GM23338 (cell line): Measurements from ENCODE around the gene CDK7. TPM values are rescaled to one million over a fixed set of nuclear protein-coding genes. Genes with fewer than 3 reads are reported as not detected.

Source experiments
- ATAC-seq: fragments of 200-7000 bp; cut with Tn5 transposase; 3 replicates; pipeline ENCODE4 v1.9.1; 2020
- DNase-seq: peaks from one replicate; pipeline ENCODE4 v3.0.0-alpha.2; 2015; ENCODE audit warnings: low spot score
- H2AFZ ChIP-seq: fragments of 200-600 bp; sonication (generic); 2 replicates; pipeline ENCODE4 v1.8.0; 2016; ENCODE audit warnings: antibody characterized with exemption, mild to moderate bottlenecking, moderate library complexity
- H3F3A ChIP-seq: fragments of 200-600 bp; sonication (generic); replicated peaks from 2 replicates; pipeline ENCODE4 v1.8.0; 2017; ENCODE audit warnings: antibody characterized with exemption, mixed run types, low read depth
- H3K27ac ChIP-seq: fragments of 200-600 bp; sonication (generic); 2 replicates; pipeline ENCODE4 v1.6.1; 2016; ENCODE audit warnings: low read depth
- H3K27me3 ChIP-seq: fragments of 200-600 bp; sonication (generic); 2 replicates; pipeline ENCODE4 v1.8.0; 2016; ENCODE audit warnings: mild to moderate bottlenecking, mixed run types, moderate library complexity; ENCODE audit not compliant: insufficient read depth
- H3K36me3 ChIP-seq: fragments of 200-600 bp; sonication (generic); 2 replicates; pipeline ENCODE4 v1.8.0; 2016; ENCODE audit warnings: mild to moderate bottlenecking; ENCODE audit not compliant: insufficient read depth
- H3K4me1 ChIP-seq: fragments of 200-600 bp; sonication (generic); 2 replicates; pipeline ENCODE4 v1.8.0; 2016; ENCODE audit warnings: mild to moderate bottlenecking, moderate library complexity; ENCODE audit not compliant: insufficient read depth
- H3K4me2 ChIP-seq: fragments of 200-600 bp; sonication (generic); 2 replicates; pipeline ENCODE4 v1.7.1; 2017; ENCODE audit warnings: mixed run types
- H3K4me3 ChIP-seq: fragments of 200-600 bp; sonication (generic); 2 replicates; pipeline ENCODE4 v1.6.1; 2016; ENCODE audit warnings: mixed run types
- H3K79me2 ChIP-seq: fragments of 200-600 bp; sonication (generic); replicated peaks from 2 replicates; pipeline ENCODE4 v1.8.0; 2017; ENCODE audit warnings: mild to moderate bottlenecking; ENCODE audit not compliant: insufficient read depth
- H3K9me2 ChIP-seq: fragments of 200-600 bp; sonication (generic); 2 replicates; pipeline ENCODE4 v1.8.0; 2017; ENCODE audit not compliant: insufficient read depth
- H4K20me1 ChIP-seq: fragments of 200-600 bp; sonication (generic); replicated peaks from 2 replicates; pipeline ENCODE4 v1.8.0; 2017; ENCODE audit warnings: mild to moderate bottlenecking; ENCODE audit not compliant: insufficient read depth
- H3K27ac Mint-ChIP-seq: 2 replicates; pipeline ENCODE4 v1.8.0; 2020; ENCODE audit warnings: inconsistent platforms, mild to moderate bottlenecking, moderate library complexity, mixed read lengths
- H3K27me3 Mint-ChIP-seq: 3 replicates; pipeline ENCODE4 v1.8.0; 2022; ENCODE audit warnings: low read depth, mild to moderate bottlenecking, moderate library complexity, mixed read lengths, inconsistent platforms; ENCODE audit not compliant: insufficient read depth, poor library complexity
- H3K36me3 Mint-ChIP-seq: 3 replicates; pipeline ENCODE4 v1.8.0; 2021; ENCODE audit warnings: low read depth, mild to moderate bottlenecking, inconsistent platforms, moderate library complexity, mixed read lengths
- H3K4me1 Mint-ChIP-seq: 3 replicates; pipeline ENCODE4 v1.8.0; 2020; ENCODE audit warnings: mild to moderate bottlenecking, inconsistent platforms, mixed read lengths
- H3K4me3 Mint-ChIP-seq: 3 replicates; pipeline ENCODE4 v1.8.0; 2021; ENCODE audit warnings: moderate library complexity, mild to moderate bottlenecking, inconsistent platforms, mixed read lengths
- H3K9me3 Mint-ChIP-seq: 3 replicates; pipeline ENCODE4 v1.8.0; 2020; ENCODE audit warnings: moderate library complexity, mild to moderate bottlenecking, inconsistent platforms, mixed read lengths
- CREB1 ChIP-seq: fragments of 250-450 bp; sonication (Bioruptor Pico); IDR thresholded peaks from 2 replicates; pipeline ENCODE4 v1.5.0; 2020; ENCODE audit warnings: low read depth, mild to moderate bottlenecking, moderate library complexity
- EZH2 ChIP-seq: fragments of 200-600 bp; sonication (generic); IDR thresholded peaks from one replicate; pipeline ENCODE4 v1.8.0; 2017; ENCODE audit warnings: antibody characterized with exemption, mild to moderate bottlenecking, low read depth; ENCODE audit not compliant: unreplicated experiment
- EZH2phosphoT487 ChIP-seq: fragments of 200-600 bp; sonication (generic); IDR thresholded peaks from one replicate; pipeline ENCODE4 v1.8.1; 2018; ENCODE audit warnings: antibody characterized with exemption; ENCODE audit not compliant: unreplicated experiment
- JUNB ChIP-seq: IDR thresholded peaks from one replicate; pipeline ENCODE4 v1.6.1; 2016; ENCODE audit warnings: antibody characterized with exemption; ENCODE audit not compliant: unreplicated experiment
- NANOG ChIP-seq: IDR thresholded peaks from 2 replicates; pipeline ENCODE4 v1.6.1; 2016; ENCODE audit warnings: antibody characterized with exemption, borderline replicate concordance
- POLR2AphosphoS5 ChIP-seq: IDR thresholded peaks from 2 replicates; pipeline ENCODE4 v1.6.1; 2016; ENCODE audit warnings: antibody characterized with exemption, low read depth
- STAT1 ChIP-seq: IDR thresholded peaks from one replicate; pipeline ENCODE4 v1.6.1; 2016; ENCODE audit warnings: antibody characterized with exemption; ENCODE audit not compliant: unreplicated experiment
- ZNF114 ChIP-seq: fragments of 250-450 bp; sonication (Bioruptor Pico); IDR thresholded peaks from 2 replicates; pipeline ENCODE4 v1.5.0; 2020; ENCODE audit warnings: mild to moderate bottlenecking, moderate library complexity
- ZNF331 ChIP-seq: fragments of 250-450 bp; sonication (Bioruptor Pico); IDR thresholded peaks from 2 replicates; pipeline ENCODE4 v1.5.0; 2020; ENCODE audit warnings: low read depth, mild to moderate bottlenecking, moderate library complexity
- ZNF462 ChIP-seq: fragments of 250-450 bp; sonication (Bioruptor Pico); IDR thresholded peaks from 2 replicates; pipeline ENCODE4 v1.5.0; 2020; ENCODE audit warnings: mild to moderate bottlenecking, moderate library complexity
- polyA plus RNA-seq: library from polyadenylated mRNA; unstranded; fragments of >200 nt; fragmentation: Nextera tagmentation; extraction: Ambion mirVana; gene quantifications from 2 replicates; pipeline ENCODE4 v1.2.1, GENCODE V29; 2016
- total RNA-seq: library from RNA; depleted of rRNA; stranded (reverse); fragments of >200 nt; shearing (Covaris generic); gene quantifications from 2 replicates; pipeline ENCODE4 v1.2.3, GENCODE V29; 2014
- TF ChIP-seq, protein P1 (sequence below), 2 experiments: fragments of 200-600 bp in 1 of 2; sonication (generic) in 1 of 2; conservative IDR thresholded peaks; 2 replicates each; pipeline versions ENCODE4 v1.5.1 to v1.6.1; 2016 to 2017; ENCODE audit warnings: antibody characterized with exemption in 2 of 2, low read depth in 2 of 2, mild to moderate bottlenecking in 2 of 2, moderate library complexity in 1 of 2
- TF ChIP-seq, protein P2 (sequence below): IDR thresholded peaks from 2 replicates; pipeline ENCODE4 v1.6.1; 2016; ENCODE audit warnings: antibody characterized with exemption
- TF ChIP-seq, protein P3 (sequence below): IDR thresholded peaks from one replicate; pipeline ENCODE4 v1.6.1; 2018; ENCODE audit warnings: antibody characterized with exemption; ENCODE audit not compliant: unreplicated experiment

Gene CDK7
- total and polyA plus RNA-seq, 2 experiments from 2014 or later: 78.4 to 80.7 TPM

DNA sequence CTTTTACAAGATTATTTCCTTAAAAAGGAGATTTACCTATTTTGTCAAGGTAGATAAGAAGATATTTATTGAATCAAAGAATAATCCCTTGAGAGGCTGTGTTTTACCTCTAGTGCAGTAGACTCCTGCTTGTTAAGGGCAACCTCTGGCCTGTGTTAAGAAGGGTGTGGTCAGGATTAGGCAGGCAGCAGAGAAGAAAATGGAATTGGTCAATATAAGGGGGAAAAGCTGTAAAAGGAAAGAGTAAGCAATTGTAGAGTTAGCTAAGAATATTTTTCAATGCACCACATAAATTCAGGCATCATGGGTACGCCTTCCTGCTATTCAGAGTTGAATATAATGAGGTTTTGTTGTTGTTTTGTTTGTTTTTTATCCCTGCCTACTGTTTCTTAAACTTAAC lies 91.7 kb downstream of the CDK7 start:
- Histone ChIP-seq H3K9me2 (no peaks in the 10 kb centered on the region), H3F3A (no peaks in the 10 kb centered on the region), H3K4me1 (no peaks in the 10 kb centered on the region), H3K79me2 (no peaks in the 10 kb centered on the region), H3K27me3 (no peaks in the 10 kb centered on the region), H3K4me3 (no peak overlapping the region), H3K4me2 (no peak overlapping the region), H4K20me1 (no peaks in the 10 kb centered on the region), H3K36me3 (no peaks in the 10 kb centered on the region), H2AFZ (no peak overlapping the region), H3K27ac (no peak overlapping the region)
- Mint-ChIP-seq H3K4me3 (no peak overlapping the region), H3K36me3 (no peaks in the 10 kb centered on the region), H3K9me3 (no peaks in the 10 kb centered on the region; the same call in 2 of the 3 replicates), H3K27ac (no peak overlapping the region; the same call in 1 of the 2 replicates), H3K27me3 (no peaks in the 10 kb centered on the region), H3K4me1 (no peaks in the 10 kb centered on the region)
- no peak for DNase-seq
- no peak for TF ChIP-seq EZH2
- TF ChIP-seq, protein P1, sequence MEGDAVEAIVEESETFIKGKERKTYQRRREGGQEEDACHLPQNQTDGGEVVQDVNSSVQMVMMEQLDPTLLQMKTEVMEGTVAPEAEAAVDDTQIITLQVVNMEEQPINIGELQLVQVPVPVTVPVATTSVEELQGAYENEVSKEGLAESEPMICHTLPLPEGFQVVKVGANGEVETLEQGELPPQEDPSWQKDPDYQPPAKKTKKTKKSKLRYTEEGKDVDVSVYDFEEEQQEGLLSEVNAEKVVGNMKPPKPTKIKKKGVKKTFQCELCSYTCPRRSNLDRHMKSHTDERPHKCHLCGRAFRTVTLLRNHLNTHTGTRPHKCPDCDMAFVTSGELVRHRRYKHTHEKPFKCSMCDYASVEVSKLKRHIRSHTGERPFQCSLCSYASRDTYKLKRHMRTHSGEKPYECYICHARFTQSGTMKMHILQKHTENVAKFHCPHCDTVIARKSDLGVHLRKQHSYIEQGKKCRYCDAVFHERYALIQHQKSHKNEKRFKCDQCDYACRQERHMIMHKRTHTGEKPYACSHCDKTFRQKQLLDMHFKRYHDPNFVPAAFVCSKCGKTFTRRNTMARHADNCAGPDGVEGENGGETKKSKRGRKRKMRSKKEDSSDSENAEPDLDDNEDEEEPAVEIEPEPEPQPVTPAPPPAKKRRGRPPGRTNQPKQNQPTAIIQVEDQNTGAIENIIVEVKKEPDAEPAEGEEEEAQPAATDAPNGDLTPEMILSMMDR (conservative IDR thresholded peaks at IDR 0.05; ENCODE audit: low read depth in 2 of 2): no peak
- no peak for TF ChIP-seq CREB1 (CRISPR knock-in tag)
- TF ChIP-seq NANOG: no peak
- TF ChIP-seq STAT1: no peak
- TF ChIP-seq, protein P2, sequence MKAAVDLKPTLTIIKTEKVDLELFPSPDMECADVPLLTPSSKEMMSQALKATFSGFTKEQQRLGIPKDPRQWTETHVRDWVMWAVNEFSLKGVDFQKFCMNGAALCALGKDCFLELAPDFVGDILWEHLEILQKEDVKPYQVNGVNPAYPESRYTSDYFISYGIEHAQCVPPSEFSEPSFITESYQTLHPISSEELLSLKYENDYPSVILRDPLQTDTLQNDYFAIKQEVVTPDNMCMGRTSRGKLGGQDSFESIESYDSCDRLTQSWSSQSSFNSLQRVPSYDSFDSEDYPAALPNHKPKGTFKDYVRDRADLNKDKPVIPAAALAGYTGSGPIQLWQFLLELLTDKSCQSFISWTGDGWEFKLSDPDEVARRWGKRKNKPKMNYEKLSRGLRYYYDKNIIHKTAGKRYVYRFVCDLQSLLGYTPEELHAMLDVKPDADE: no peak
- TF ChIP-seq, protein P3, sequence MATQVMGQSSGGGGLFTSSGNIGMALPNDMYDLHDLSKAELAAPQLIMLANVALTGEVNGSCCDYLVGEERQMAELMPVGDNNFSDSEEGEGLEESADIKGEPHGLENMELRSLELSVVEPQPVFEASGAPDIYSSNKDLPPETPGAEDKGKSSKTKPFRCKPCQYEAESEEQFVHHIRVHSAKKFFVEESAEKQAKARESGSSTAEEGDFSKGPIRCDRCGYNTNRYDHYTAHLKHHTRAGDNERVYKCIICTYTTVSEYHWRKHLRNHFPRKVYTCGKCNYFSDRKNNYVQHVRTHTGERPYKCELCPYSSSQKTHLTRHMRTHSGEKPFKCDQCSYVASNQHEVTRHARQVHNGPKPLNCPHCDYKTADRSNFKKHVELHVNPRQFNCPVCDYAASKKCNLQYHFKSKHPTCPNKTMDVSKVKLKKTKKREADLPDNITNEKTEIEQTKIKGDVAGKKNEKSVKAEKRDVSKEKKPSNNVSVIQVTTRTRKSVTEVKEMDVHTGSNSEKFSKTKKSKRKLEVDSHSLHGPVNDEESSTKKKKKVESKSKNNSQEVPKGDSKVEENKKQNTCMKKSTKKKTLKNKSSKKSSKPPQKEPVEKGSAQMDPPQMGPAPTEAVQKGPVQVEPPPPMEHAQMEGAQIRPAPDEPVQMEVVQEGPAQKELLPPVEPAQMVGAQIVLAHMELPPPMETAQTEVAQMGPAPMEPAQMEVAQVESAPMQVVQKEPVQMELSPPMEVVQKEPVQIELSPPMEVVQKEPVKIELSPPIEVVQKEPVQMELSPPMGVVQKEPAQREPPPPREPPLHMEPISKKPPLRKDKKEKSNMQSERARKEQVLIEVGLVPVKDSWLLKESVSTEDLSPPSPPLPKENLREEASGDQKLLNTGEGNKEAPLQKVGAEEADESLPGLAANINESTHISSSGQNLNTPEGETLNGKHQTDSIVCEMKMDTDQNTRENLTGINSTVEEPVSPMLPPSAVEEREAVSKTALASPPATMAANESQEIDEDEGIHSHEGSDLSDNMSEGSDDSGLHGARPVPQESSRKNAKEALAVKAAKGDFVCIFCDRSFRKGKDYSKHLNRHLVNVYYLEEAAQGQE: no peak
- no peak for TF ChIP-seq EZH2phosphoT487
- no peak for TF ChIP-seq JUNB
- TF ChIP-seq ZNF114 (CRISPR knock-in tag): no peak
- TF ChIP-seq ZNF331 (CRISPR knock-in tag): no peak
- no peak for TF ChIP-seq ZNF462
- no peak for TF ChIP-seq POLR2AphosphoS5
- no peak for ATAC-seq
